ENCODE data around the gene SLC7A1.

GRCh38 chr13:29511980-29512379 lies 83.5 kb downstream of the SLC7A1 start:
- TF ChIP-seq, protein P1, sequence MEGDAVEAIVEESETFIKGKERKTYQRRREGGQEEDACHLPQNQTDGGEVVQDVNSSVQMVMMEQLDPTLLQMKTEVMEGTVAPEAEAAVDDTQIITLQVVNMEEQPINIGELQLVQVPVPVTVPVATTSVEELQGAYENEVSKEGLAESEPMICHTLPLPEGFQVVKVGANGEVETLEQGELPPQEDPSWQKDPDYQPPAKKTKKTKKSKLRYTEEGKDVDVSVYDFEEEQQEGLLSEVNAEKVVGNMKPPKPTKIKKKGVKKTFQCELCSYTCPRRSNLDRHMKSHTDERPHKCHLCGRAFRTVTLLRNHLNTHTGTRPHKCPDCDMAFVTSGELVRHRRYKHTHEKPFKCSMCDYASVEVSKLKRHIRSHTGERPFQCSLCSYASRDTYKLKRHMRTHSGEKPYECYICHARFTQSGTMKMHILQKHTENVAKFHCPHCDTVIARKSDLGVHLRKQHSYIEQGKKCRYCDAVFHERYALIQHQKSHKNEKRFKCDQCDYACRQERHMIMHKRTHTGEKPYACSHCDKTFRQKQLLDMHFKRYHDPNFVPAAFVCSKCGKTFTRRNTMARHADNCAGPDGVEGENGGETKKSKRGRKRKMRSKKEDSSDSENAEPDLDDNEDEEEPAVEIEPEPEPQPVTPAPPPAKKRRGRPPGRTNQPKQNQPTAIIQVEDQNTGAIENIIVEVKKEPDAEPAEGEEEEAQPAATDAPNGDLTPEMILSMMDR (IDR thresholded peaks at IDR 0.05): no peak
- TF ChIP-seq ATF3 (CRISPR knock-in tag; conservative IDR thresholded peaks at IDR 0.05) (no peak), MYBL2 (CRISPR knock-in tag; IDR thresholded peaks at IDR 0.05) (no peak)

All from WTC11 (cell line).